ENCODE measurements around the gene JAM3.

- no peak for TF ChIP-seq CTCF (IDR thresholded peaks at IDR 0.05)
- TF ChIP-seq ZFX (IDR thresholded peaks at IDR 0.05; ENCODE audit: borderline replicate concordance) = no peak
These were observed 36.8 kb upstream of the JAM3 start for GRCh38 chr11:134032043-134032442.

All from 22Rv1 (cell line).